Measurements from ENCODE around the gene LGR6.

DNA sequence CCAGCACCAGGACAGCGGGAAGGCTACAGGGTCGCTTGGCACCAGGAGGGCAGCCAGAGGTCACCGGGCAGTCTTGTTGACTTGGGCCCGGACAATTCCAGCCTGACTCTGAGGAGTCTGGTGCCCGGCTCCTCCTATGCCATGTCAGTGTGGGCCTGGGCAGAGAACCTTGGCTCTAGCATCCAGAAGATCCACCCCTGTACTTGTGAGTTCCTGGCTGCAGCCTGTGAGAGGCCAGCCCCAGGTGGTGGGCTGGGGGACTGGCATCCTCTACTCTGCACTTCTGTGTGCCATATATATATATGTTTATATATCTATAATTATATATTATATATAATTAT lies 21.6 kb upstream of the LGR6 start:
- TF ChIP-seq, protein P1, sequence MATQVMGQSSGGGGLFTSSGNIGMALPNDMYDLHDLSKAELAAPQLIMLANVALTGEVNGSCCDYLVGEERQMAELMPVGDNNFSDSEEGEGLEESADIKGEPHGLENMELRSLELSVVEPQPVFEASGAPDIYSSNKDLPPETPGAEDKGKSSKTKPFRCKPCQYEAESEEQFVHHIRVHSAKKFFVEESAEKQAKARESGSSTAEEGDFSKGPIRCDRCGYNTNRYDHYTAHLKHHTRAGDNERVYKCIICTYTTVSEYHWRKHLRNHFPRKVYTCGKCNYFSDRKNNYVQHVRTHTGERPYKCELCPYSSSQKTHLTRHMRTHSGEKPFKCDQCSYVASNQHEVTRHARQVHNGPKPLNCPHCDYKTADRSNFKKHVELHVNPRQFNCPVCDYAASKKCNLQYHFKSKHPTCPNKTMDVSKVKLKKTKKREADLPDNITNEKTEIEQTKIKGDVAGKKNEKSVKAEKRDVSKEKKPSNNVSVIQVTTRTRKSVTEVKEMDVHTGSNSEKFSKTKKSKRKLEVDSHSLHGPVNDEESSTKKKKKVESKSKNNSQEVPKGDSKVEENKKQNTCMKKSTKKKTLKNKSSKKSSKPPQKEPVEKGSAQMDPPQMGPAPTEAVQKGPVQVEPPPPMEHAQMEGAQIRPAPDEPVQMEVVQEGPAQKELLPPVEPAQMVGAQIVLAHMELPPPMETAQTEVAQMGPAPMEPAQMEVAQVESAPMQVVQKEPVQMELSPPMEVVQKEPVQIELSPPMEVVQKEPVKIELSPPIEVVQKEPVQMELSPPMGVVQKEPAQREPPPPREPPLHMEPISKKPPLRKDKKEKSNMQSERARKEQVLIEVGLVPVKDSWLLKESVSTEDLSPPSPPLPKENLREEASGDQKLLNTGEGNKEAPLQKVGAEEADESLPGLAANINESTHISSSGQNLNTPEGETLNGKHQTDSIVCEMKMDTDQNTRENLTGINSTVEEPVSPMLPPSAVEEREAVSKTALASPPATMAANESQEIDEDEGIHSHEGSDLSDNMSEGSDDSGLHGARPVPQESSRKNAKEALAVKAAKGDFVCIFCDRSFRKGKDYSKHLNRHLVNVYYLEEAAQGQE (IDR thresholded peaks at IDR 0.05; ENCODE audit: insufficient read depth in 1 of 2, low read depth in 2 of 2, low read length in 2 of 2) = no peak
- TF ChIP-seq POLR2AphosphoS5 (IDR thresholded peaks at IDR 0.05; ENCODE audit: low read depth, low read length) (no peak), SIN3A (IDR thresholded peaks at IDR 0.05; ENCODE audit: borderline replicate concordance, insufficient read depth, low read length) (no peak), FOXP2 (optimal IDR thresholded peaks at IDR 0.05; ENCODE audit: borderline replicate concordance, extremely low read depth, extremely low read length, insufficient read depth) (no peak), TAF1 (IDR thresholded peaks at IDR 0.05; ENCODE audit: borderline replicate concordance, insufficient read depth, low read length) (no peak)

Measured in PFSK-1 (cell line).